Colonic mucosa (tissue), 4 donors: ENCODE data around the gene PLD1. TPM values are rescaled to one million over a fixed set of nuclear protein-coding genes. Genes with fewer than 3 reads are reported as not detected.

Source experiments
- DNase-seq: peaks from one replicate; pipeline ENCODE4 v3.0.0-alpha.2; 2020
- H3K27ac ChIP-seq: fragments of 200-600 bp; one replicate; pipeline ENCODE4 v1.8.0; 2021
- H3K27me3 ChIP-seq: fragments of 200-600 bp; one replicate; pipeline ENCODE4 v1.8.0; 2021
- H3K36me3 ChIP-seq: fragments of 200-600 bp; one replicate; pipeline ENCODE4 v1.8.0; 2021
- H3K4me1 ChIP-seq: fragments of 200-600 bp; one replicate; pipeline ENCODE4 v1.8.0; 2021; ENCODE audit warnings: mild to moderate bottlenecking
- H3K4me3 ChIP-seq: fragments of 200-600 bp; one replicate; pipeline ENCODE4 v1.8.0; 2021
- H3K9ac ChIP-seq, 2 donors: one replicate each; pipeline ENCODE4 v1.7.0; 2013; ENCODE audit warnings: control low read depth in 2 of 2, low read depth in 2 of 2, low read length in 2 of 2
- H3K9me3 ChIP-seq: fragments of 200-600 bp; one replicate; pipeline ENCODE4 v1.8.0; 2021
- intact Hi-C: fragments of 100-400 bp; cut with DNase I; formaldehyde crosslinking; loops from one replicate; pipeline ENCODE4 v1.14.1; 2022
- total RNA-seq, 2 donors: library from RNA; stranded (reverse); fragmentation: NEBNext Ultra II Directional in 1 of 2; extraction: Animal tissue kit (Norgen Biotek cat#: 25700) in 1 of 2; gene quantifications; one replicate each; pipeline ENCODE4 v1.2.1, GENCODE V29; 2021
- TF ChIP-seq, protein P1 (sequence below): fragments of 200-600 bp; IDR thresholded peaks from one replicate; pipeline ENCODE4 v1.8.0; 2022; ENCODE audit warnings: antibody characterized with exemption, mild to moderate bottlenecking
- donor health status: healthy.
- donor health status: DM: no; HTN: no; CAD: no.
- donor health status: DM: no; HTN: no; CAD: no.

The PLD1 gene
- total RNA-seq, 2 donors from 2014 or later = 49.6 to 81.3 TPM

DNA sequence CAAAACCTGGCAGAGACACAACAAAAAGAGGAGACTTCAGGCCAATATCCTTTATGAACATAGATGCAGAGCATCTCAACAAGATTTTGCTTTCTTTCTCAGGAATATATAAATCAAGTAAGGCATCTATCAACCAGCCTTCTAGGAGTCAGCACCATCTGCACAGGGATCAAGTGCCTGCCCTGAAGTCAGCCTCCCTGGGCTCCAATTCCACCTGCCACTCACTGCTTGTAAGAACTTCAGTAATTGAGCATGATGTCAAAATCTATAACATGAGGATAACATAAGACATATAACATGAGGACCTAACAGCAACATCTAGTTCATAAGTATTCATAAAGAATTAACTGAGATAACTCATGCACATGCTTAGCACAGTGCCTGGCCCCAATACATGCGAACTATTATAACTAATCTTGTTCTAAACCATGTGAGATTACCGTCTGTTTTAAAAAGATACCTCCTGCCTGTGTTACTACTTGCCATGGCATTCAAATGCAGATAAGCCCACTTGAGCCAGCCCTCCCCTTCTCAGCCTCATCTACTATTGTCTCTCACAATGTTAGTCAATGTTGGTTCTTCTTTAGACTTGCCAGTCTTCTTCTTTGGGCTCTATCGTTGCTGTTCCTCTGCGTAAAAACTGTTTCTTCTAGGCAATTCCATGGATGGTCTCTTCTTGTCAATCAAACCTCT is 91.6 kb downstream of the PLD1 start:
- H3K36me3 ChIP-seq = no peaks in the 10 kb centered on the region
- no peaks in the 10 kb centered on the region for H3K9me3 ChIP-seq
- no peak overlapping the region for H3K27ac ChIP-seq
- intact Hi-C loops = no loop called here
- H3K9ac ChIP-seq = no peak overlapping the region
- no peaks in the 10 kb centered on the region for H3K4me1 ChIP-seq
- H3K27me3 ChIP-seq = no peaks in the 10 kb centered on the region
- H3K4me3 ChIP-seq = no peak overlapping the region
- TF ChIP-seq, protein P1, sequence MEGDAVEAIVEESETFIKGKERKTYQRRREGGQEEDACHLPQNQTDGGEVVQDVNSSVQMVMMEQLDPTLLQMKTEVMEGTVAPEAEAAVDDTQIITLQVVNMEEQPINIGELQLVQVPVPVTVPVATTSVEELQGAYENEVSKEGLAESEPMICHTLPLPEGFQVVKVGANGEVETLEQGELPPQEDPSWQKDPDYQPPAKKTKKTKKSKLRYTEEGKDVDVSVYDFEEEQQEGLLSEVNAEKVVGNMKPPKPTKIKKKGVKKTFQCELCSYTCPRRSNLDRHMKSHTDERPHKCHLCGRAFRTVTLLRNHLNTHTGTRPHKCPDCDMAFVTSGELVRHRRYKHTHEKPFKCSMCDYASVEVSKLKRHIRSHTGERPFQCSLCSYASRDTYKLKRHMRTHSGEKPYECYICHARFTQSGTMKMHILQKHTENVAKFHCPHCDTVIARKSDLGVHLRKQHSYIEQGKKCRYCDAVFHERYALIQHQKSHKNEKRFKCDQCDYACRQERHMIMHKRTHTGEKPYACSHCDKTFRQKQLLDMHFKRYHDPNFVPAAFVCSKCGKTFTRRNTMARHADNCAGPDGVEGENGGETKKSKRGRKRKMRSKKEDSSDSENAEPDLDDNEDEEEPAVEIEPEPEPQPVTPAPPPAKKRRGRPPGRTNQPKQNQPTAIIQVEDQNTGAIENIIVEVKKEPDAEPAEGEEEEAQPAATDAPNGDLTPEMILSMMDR = no peak
- no peak for DNase-seq

DNA sequence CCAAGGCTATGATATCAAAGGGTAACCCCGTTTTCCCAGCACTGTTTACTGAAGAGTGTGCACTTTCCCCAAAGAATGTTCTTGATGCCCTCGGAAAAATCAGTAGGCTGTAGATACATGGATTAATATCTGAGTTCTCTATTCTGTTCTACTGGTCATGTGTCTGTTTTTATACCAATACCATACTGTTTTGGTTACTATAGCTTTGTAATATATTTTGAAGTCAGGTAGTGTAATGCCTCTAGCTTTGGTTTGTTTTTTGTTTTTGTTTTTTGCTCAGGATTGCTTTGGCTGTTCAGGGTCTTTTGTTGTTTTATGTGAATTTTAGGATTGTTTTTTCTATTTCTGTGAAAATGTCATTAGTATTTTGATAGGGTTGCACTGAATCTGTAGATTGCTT is 95.1 kb downstream of the PLD1 start:
- Histone ChIP-seq H3K36me3 (no peaks in the 10 kb centered on the region), H3K27me3 (no peaks in the 10 kb centered on the region), H3K9me3 (no peaks in the 10 kb centered on the region), H3K9ac (no peak overlapping the region), H3K4me3 (no peak overlapping the region), H3K27ac (no peak overlapping the region), H3K4me1 (no peaks in the 10 kb centered on the region)
- TF ChIP-seq, protein P1 = no peak
- no peak for DNase-seq
- intact Hi-C loops = no loop called here

DNA sequence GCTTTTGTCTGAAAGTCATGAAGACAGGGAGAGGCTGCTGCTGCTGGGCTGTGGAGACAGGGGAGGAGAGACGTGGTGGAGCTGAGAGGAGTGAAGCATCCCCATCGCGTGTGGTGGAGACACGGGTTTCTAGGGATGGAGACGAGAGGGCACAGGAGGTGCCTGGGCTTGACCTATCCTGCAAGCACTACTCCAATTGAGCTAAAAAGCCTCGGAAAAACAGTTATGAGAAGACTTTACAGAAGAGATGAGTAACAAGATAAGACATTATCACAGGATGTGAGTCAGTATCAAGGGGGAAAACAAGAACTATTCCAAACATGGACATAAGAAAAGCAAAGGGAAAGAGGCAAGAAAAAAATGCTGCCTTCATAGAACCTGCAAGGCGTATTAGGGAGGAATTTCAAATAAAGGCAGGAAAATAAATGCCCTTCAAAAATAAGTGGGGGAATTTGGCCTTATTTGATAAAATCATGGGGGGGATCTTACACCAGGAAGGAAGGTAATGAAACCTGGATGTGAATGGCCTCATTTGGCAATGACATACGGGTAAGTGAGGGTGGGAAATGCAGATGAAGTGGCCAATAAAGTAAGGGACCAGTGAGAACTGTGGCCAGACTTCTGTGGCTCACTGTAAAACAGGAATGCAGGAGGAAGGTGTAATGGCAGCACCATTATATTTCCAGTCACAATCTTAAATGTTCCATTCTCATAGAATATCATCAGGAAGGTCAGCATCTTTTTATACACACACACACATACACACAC is 97.9 kb downstream of the PLD1 start:
- intact Hi-C loops = no loop called here

DNA sequence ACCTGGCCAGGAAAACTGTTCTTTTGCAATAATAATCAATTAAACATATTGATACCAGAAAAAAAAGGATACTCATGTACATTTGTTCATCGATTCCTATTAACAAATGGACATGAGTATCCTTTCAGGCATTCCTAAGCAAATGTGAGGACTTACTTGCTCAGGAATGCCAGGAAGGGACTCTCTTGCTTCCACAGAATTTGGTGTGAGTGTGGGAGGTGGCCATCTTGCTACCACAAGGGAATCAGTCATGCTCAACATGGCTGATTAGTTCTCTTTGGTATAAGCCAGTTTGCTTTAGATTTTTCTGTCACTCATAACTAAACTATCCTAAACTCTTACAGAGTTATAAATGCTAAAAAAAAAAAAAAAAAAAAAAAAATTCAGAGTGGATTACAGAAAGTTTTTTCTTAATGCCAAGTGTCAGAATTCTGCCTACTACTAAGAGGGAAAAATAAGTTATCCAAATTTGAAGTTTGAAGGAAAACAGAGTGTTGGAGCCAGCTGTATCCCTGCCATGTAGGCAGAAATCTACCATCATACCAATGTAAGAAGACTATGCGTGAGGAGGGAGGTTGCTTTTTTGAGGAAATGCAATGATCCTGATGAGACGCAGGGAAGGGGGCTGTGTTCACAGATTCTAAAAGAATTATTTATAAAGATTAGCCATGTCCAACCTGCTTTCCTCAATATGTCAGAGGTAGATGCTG is 98.7 kb downstream of the PLD1 start:
- no peak overlapping the region for H3K9ac ChIP-seq
- no peaks in the 10 kb centered on the region for H3K36me3 ChIP-seq
- DNase-seq = no peak
- TF ChIP-seq, protein P1 = no peak
- no peaks in the 10 kb centered on the region for H3K27me3 ChIP-seq
- H3K4me3 ChIP-seq = no peak overlapping the region
- intact Hi-C loops = no loop called here
- no peak overlapping the region for H3K27ac ChIP-seq
- H3K4me1 ChIP-seq = no peaks in the 10 kb centered on the region
- H3K9me3 ChIP-seq = no peaks in the 10 kb centered on the region

More for the DNA sequence above, 97.9 kb downstream of the PLD1 start:
- Histone ChIP-seq H3K4me3 (no peak overlapping the region), H3K27me3 (no peaks in the 10 kb centered on the region), H3K27ac (no peak overlapping the region), H3K9ac (no peak overlapping the region), H3K36me3 (no peaks in the 10 kb centered on the region), H3K4me1 (no peaks in the 10 kb centered on the region), H3K9me3 (no peaks in the 10 kb centered on the region)
- TF ChIP-seq, protein P1 = no peak
- no peak for DNase-seq

DNA sequence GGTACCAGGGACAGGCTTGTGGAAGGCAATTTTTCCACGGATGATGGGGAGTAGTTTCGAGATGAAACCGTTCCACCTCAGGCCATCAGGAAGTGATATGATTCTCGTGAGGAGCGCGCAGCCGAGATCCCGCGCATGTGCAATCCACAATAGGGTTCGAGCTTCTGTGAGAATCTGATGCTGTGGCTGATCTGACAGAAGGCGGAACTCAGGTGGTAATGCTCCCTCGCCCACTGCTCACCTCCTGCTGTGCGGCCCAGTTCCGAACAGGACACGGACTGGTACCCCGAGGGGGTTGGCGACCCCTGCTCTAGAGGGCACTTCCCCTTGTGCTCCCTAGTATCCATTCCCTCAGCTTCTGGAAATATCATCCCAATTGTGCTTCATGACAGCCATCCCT is 99.9 kb downstream of the PLD1 start:
- intact Hi-C loops = no loop called here
- TF ChIP-seq, protein P1 = no peak
- Histone ChIP-seq H3K9ac (no peak overlapping the region), H3K36me3 (no peaks in the 10 kb centered on the region), H3K4me1 (no peaks in the 10 kb centered on the region), H3K4me3 (no peak overlapping the region), H3K27ac (no peak overlapping the region), H3K9me3 (no peaks in the 10 kb centered on the region), H3K27me3 (no peaks in the 10 kb centered on the region)
- DNase-seq = no peak
